Neural cell (in vitro differentiated cells): ENCODE data around the gene MAN2B2.

Source experiments
- EP300 ChIP-seq: fragments of 450-650 bp; conservative IDR thresholded peaks from 2 replicates; pipeline ENCODE4 v1.6.1; 2014; ENCODE audit warnings: antibody characterized with exemption, mild to moderate bottlenecking, moderate library complexity; ENCODE audit not compliant: poor library complexity, severe bottlenecking
- EZH2 ChIP-seq: fragments of 200-600, 300-800 bp; shearing (Covaris generic), sonication (generic); IDR thresholded peaks from 2 replicates; pipeline ENCODE4 v1.6.1; 2014; ENCODE audit warnings: antibody characterized with exemption, low read length, borderline replicate concordance, mild to moderate bottlenecking; ENCODE audit not compliant: insufficient read depth, poor library complexity, severe bottlenecking
- MXI1 ChIP-seq: fragments of 450-650 bp; conservative IDR thresholded peaks from 2 replicates; pipeline ENCODE4 v1.6.1; 2014; ENCODE audit warnings: antibody characterized with exemption, mild to moderate bottlenecking; ENCODE audit not compliant: poor library complexity, severe bottlenecking
- POLR2AphosphoS5 ChIP-seq: IDR thresholded peaks from 2 replicates; pipeline ENCODE4 v1.6.1; 2012
- SMC3 ChIP-seq: fragments of 450-650 bp; conservative IDR thresholded peaks from 2 replicates; pipeline ENCODE4 v1.6.1; 2014; ENCODE audit warnings: antibody characterized with exemption, mild to moderate bottlenecking, moderate library complexity; ENCODE audit not compliant: poor library complexity
- TF ChIP-seq, protein P1 (sequence below): fragments of 450-650 bp; IDR thresholded peaks from 2 replicates; pipeline ENCODE4 v1.5.1; 2014; ENCODE audit warnings: antibody characterized with exemption, mild to moderate bottlenecking, moderate library complexity; ENCODE audit not compliant: poor library complexity, severe bottlenecking

DNA sequence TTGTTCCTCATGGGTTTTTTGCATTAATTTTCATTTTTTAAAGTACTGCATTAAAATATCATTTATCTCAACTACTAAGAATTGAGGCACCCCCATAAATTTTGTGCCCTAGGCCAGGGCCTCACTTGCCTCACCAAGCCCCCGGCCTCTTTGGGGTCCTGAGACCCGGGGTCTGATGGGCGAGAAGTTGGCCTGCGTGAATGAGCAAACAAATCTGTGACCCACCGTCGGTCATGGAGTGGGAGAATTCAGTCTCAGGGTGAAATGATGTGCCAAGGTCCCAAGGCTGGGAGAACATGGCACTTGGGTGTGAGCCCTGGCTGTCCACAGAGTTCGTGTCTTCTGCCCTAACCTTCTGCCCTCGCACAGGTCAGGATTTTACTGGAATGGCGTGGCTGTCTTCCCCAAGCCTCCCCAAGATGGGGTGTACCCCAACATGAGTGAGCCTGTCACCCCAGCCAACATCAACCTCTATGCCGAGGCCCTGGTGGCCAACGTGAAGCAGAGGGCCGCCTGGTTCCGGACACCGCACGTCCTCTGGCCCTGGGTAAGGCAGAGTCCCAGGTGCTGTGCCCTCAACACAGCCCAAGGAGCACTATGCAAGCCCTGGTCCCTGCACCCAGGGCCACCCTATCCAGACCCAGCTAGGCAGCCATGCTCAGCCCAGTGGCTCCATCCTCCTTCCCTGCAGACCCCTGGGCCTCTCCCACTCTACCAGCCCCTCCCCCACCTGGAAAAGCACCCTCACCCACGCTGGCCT lies 18.0 kb downstream of the MAN2B2 start:
- no peak for TF ChIP-seq EP300
- TF ChIP-seq, protein P1, sequence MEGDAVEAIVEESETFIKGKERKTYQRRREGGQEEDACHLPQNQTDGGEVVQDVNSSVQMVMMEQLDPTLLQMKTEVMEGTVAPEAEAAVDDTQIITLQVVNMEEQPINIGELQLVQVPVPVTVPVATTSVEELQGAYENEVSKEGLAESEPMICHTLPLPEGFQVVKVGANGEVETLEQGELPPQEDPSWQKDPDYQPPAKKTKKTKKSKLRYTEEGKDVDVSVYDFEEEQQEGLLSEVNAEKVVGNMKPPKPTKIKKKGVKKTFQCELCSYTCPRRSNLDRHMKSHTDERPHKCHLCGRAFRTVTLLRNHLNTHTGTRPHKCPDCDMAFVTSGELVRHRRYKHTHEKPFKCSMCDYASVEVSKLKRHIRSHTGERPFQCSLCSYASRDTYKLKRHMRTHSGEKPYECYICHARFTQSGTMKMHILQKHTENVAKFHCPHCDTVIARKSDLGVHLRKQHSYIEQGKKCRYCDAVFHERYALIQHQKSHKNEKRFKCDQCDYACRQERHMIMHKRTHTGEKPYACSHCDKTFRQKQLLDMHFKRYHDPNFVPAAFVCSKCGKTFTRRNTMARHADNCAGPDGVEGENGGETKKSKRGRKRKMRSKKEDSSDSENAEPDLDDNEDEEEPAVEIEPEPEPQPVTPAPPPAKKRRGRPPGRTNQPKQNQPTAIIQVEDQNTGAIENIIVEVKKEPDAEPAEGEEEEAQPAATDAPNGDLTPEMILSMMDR = no peak
- no peak for TF ChIP-seq EZH2
- TF ChIP-seq POLR2AphosphoS5 = no peak
- TF ChIP-seq MXI1 = no peak
- no peak for TF ChIP-seq SMC3
